Dedifferentiated amniotic fluid mesenchymal stem cell (primary cell): ENCODE data around the gene ZNF300.
"Not testable (repeated sequence)": the region's sequence is repeated elsewhere in the genome, so short reads cannot be mapped to it uniquely, and the experiment has no call there.

Experiments
- DNase-seq: peaks from one replicate; pipeline ENCODE4 v3.0.0-alpha.2; 2016; ENCODE audit errors: extremely low spot score

The ZNF300 gene

DNA sequence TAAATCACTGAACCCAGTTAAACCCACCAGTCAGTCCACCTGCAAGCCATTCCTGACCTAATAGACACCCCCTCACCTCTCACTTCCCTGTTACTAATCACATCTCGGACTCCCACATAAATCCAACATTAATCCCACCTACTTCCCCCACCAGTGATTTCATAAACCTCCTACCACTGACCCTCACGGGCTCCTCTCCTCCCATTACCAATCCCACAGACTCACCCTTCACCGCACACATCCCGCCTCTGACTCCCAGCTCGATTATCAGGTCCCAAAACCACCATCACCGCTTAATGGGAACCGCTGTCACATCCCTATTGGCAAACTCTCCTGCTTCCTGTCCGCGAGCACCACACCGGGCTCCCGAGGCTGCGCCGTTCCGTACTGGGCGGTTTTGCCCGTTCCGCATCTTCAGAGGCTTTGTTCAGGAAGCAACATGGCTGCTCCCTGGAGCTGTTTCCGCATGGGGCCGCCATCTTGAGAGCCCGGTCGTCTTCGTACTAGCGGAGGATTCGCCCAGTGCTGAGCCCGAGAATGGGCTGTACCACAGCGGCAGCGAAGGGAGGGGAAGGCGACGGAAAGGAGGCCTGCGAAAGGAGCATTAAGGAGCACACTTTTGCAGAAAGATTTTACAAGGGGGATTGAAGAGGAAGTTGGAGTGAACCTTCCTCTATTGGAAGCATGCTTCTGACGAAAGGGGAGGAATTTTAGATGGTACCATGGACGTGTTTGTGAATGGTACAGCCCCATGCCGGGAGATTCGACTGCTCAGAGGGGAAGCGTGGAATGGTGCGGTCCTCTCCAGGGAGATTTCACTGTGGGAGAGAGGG is at the start of gene ZNF300:
Gene ZNF300 (minus strand): TSS at position 502 of the 833 bp plus-strand sequence. CDS start 1,825 bp downstream, outside the sequence.
- peak; percentile 82 for DNase-seq

DNA sequence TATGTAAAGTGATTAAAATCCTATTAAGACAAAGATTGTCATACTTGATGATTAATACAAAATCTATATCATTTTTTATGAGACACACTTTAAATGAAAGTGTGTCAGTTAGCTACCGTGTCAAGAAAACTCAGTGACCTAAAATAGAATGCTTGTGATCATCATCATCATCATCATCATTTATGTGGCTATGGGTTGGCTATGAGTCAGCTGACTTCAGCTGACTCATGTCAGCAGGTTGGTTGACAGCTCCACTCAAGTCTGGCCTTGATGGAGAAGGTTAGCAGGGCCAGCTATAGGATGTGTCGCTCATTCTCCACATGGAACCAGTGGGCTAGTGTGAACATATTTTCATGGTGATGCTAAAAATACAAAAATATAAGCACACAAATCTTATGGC is 43.8 kb upstream of the ZNF300 start:
- no peak for DNase-seq

DNA sequence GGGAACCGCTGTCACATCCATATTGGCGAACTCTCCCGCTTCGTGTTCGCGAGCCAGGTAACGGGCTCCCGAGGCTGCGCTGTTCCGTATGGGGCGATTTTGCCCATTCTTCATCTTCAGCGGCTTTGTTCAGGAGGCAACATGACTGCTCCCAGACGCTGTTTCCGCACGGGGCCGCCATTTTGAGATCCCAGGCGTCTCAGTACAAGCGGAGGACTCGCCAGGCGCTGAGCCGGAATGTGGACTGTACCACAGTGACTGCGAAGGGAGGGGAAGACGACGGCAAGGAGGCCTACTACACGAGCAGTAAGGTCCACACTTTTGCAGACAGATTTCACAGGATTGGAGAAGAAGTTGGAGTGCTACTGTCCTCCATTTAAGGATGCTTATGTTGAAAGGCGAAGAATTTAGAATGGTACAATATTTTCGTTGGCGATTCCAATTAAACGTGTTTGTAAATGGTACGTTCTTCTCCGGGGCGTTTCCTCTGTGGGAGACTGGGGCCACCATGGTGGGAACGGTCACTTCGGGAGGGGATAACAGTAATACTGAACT is 41.6 kb upstream of the ZNF300 start:
- DNase-seq, result no peak

DNA sequence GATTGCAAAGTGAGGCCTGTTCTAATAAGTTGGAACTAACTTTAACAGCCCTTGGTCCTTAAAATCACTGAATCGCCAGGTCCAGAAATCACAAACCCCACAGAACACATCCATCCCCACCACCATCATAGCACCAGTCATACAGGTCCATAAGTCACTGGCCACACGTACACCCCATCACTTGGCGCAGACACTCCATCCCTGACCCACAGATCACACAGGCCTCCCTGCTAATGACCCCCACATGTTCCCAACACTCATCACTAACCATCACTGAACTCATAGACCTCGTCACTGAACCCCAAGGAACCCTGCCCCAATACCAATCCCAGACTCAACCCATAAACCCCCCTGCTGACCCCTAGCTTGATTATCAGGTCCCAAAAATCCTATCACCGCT is 41.2 kb upstream of the ZNF300 start:
- no peak for DNase-seq

DNA sequence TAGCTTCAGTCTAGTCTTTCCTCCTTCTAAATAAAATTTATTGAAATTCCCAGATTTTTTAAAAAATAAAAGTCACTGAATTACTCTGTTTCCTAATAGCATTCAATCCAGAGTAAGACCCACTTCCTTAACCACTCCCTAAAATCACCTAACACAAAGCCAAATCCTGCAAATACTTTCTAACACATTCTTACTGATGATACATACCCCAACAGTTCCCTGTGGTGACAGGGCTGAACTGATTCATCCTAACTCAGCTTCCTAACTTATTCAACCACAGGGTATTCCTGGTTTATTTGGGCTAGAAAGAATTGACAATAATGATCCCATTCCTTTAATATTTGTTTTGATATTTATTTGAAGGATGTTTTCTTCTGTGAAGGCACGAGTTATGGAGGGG is 40.7 kb upstream of the ZNF300 start:
- DNase-seq, result no peak

DNA sequence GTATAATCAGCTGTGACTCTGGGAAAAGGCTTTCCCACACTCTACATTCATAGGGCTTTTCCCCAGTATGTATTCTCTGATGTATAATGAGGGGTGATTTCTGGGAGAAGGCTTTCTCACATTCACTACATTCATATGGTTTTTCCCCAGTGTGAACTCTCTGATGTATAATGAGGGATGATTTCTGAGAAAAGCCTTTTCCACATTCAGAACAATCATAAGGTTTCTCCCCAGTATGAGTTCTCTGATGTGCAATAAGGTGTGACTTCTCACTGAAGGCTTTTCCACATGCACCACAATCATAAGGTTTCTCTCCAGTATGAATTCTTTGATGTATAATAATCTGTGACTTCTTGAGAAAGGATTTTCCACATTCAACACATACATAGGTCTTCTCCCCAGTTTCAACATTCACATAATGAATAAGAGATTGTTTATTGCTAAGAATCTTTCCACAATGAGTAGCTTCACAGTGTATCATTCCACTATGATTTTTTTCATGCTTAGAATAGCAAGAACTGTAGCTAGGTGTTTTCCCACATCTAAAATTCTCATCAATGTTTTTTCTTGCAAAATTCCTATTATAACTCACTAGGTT is 26.7 kb upstream of the ZNF300 start:
- no peak for DNase-seq

DNA sequence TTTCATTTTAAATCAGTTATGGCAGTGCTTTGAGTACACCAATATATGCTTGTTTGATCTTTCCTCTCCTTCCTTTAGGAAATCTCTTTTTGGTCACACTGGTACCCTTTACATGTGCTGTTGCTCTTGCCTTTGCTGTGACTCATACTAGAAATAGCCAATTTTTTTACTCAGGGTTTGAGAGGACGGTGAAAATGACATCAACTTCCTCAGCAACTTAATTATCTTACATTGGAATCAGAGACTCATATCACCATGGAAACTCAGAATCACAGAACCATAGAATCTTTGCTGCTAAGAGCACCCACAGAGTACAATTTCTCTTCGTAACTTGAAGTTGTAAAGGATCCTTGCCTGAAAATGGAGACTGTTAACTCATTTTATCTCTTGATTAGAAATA is 13.8 kb upstream of the ZNF300 start:
- DNase-seq, result no peak

DNA sequence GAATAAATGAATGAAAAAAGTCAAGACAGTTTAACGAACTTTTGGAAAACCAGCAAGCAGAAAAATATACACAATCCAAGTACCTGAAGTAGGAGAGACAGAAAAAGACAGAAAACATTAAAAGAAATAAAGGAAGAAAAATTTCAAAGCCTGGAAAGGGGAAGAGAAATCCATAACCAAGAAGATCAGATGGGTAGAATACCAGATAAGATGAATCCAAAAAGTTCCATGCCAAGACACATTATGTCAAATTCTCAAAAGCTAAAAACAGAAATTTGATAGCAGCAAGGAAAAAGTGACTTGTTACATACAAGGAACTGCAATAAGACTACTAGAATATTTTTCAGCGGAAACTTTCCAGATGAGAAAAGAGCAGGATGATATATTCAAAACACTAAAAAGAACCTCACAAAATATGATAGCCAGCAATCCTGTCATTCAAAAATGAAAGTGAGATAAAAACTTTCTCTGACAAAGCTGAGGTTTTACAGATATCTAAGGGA is 7.6 kb upstream of the ZNF300 start:
- no peak for DNase-seq

DNA sequence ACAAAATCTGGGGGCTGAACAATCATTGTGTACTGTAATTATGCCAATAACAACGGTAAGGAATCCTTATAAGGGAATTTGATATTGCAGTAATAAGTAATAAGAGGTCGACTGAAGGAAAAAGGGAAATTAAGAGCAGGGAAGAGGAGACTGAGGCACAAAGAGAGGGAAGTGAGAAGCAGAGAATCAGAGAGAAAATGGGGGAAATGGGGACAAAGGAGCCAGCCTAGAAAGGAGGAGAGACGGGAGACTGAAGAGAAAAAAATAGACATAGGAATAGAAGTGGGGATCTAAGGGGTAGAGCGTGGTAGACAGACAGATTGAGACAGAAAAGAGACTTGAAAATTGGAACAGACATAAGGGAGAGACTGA is 518 bp upstream of the ZNF300 start:
- DNase-seq, result no peak

DNA sequence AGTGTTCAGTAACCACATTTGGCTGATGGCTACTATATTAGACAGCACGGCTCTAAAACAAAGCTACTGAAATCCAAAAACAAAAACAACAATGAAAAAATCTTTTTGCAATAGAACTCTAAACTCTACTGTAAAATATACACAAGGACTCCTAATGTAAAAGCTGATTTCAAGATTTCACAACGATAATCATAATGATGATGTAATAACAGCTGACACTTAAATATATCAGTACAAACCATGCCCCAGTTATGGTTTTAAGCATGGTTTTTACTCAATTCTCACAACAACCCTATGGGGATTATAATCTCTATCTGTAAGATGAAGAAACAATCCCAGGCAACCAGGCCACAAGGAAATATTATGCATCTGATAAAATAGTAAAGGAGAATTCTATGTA is 3.3 kb downstream of the ZNF300 start:
- no peak for DNase-seq

DNA sequence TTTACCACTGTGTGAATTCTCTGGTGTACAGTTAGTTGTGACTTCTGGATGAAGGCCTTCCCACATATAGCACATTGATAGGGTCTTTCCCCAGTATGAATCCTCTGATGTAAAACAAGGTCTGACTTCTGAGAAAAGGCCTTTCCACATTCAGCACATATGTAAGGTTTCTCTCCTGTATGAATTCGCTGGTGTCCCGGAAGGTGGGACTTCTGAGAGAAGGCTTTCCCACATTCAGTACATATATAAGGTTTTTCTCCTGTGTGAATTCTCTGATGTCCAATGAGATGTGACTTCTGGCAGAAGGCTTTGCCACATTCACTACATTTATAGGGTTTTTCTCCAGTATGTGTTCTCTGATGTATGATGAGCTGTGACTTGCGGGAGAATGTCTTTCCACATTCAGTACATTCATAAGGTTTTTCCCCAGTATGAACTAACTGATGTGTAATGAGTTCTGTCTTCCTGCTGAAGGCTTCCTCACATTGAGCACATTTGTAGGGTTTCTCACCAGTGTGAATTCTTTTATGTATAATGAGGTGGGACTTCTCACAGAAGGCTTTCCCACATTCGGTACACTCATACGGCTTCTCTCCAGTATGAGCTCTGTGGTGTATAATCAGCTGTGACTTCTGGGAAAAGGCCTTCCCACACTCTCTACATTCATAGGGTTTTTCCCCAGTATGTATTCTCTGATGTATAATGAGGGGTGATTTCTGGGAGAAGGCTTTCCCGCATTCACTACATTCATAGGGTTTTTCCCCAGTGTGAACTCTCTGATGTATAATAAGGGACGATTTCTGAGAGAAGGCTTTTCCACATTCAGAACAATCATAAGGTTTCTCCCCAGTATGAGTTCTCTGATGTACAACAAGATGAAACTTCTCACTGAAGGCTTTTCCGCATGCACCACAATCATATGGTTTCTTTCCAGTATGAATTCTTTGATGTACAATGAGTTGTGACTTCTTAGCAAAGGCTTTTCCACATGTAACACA is 9.1 kb downstream of the ZNF300 start:
- DNase-seq, result no peak

DNA sequence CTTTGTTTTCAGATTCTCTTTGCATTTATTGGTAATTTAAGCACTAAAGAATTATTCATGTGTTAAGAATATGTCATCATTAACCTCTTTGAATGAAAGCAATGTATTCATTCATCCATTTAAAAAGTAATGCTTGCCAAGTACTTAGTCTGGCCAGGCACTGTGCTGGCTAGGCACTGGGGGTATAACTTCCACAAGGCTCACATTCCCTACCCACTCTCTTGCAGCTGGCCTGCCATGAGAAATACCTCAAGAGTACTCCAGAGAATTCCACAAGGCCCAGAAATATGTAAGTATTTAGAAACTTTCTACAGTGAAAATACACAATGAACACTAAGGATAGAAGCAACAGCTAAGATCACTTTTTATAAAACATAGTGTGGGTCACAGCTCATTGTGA is 25.4 kb downstream of the ZNF300 start:
- DNase-seq, result no peak

DNA sequence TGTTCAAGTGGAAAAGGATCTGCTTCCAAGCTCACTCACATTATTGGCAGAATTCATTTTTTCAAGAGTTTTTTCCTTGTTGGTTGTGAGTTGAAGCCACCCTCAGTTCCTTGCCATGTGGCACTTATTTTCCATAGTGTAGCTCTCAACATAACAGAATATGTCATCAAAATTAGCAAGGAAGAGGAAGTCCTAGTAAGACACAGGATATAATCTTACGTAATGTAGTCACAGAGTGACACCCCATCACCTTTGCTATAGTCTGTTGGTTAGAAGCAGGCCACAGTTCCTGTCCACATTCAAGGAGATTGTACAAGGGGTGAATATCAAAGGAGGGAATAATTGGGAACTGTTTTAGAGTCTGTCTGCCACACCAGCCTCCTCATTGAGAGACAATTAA is 42.7 kb downstream of the ZNF300 start:
- DNase-seq, result no peak

DNA sequence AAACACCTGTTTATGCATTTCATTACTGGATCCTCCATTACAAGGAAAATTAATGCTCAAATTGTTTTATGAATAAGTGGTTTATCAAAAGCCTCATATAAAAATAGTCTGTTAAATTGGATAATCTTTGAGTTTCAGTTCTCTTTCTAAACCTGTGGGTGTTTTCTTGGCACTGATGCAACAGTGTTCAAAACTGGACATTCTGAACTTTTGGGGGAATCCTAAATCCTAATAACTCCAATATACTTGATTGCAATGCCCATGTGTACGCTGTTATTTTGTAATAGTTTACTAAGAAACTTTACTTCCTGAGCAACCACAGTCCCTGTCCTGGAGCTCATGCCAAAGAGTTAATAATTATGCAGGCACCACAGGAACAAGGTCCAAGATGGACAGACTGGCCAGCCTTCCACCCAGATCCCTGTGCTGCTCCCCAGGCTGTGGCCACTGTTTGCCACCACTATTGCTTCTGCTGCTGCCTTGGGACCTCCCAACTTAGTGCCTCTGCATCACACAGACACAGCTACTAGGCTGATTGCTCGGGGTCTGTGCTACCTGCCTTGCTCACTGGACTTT is 44.4 kb downstream of the ZNF300 start:
- no peak for DNase-seq

DNA sequence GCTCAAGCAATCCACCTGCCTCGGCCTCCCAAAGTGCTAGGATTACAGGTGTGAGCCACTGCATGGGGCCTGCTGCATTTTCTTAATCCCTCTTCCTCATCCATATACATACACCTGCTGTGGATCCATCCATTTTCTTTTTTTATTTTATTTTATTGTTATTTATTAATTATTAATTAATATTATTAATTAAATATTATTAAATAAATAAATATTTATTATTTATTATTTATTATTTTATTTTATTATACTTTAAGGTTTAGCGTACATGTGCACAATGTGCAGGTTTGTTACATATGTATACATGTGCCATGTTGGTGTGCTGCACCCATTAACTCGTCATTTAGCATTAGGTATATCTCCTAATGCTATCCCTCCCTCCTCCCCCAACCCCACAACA is 48.1 kb downstream of the ZNF300 start:
- DNase-seq, result not testable (repeated sequence)

DNA sequence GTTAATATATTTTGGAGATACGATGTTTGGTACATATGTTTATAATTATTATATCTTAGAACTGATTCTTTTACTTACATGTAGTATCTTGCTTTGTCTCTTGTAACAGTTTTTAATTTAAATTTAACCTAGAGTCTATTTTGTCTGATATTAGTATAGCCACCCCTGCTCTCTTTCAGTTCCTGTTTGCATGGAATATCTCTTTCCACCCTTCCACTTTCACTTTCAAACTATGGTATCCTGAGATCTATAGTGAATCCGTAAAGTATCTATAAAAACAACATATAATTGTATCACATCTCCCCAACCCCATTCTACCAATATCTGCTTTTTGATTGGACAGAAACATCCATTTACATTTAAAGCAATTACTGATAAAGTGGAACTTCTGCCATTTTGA is 51.2 kb downstream of the ZNF300 start:
- no peak for DNase-seq

DNA sequence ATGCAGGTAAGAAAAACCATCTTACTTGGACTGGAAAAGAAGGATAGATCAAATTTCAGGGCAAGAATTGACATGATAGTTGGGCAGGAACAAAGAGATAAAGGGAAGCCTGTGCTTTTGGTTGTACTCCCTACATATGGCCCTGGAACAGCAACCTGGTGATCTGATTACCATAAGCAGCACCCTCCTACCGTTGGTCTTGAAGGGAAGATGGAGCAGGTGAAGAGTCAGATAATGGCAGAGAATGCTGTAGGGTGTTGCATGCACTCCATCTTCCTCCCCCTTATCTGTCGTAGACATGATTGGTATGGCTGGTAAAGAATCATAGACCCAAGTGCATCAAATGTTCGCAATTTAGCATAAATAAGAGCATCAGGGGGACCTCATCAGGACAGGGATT is 53.7 kb downstream of the ZNF300 start:
- DNase-seq, result no peak

DNA sequence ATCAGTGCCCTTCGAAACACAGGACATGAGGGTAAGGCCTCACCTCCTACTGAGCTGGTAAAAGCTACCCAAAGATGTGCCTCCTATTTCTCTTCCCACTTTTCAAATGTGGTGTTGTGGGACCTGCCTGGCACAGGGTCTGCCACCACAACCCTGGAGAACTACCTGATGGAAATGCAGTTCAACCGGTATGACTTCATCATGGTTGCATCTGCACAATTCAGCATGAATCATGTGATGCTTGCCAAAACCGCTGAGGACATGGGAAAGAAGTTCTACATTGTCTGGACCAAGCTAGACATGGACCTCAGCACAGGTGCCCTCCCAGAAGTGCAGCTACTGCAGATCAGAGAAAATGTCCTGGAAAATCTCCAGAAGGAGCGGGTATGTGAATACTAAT is 56.5 kb downstream of the ZNF300 start:
- no peak for DNase-seq

DNA sequence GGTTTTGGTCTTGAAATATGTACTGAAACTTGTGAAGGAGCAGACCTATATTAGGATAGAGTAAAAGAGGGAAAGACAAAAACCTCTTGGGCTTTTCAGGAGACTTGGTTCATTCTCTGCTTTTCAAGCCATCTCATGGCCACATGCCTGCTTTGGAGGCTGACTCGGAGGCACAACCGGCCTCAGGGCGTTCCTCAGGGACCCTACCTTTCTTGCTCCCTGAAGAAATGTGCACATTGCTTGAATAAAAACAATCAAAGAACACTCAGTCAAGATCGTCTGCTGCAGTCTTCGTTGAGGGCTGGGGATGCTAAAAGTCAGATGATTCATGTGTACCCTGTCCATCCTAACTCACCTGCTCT is 57.5 kb downstream of the ZNF300 start:
- DNase-seq, result no peak

DNA sequence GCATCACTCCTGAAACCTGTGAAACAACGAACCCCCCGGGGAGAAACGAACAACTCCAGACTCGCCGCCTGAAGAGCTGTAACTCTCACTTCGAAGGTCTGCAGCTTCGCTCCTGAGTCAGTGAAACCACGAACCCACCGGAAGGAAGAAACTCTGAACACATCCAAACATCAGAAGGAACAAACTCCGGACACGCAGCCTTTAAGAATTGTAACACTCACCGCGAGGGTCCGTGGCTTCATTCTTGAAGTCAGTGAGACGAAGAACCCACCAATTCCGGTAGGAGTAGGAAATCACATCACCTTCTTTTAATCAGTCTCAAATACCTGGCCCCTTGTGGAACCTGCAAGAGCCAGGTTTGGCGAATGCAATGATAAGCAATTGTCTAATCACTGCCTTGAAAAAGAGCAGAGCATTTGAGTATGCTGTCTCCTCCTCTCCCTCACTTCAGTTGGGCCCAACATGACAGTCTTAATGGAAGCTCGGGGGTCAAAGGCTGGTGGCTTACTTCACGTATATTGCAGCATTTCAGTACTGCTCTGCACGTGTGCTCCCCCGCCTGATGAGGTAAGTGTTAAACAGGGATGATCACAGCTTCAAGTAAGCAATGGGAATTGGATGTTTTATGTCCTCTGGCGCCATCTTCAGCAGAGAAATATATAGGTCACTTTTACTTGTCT is 58.0 kb downstream of the ZNF300 start:
- DNase-seq, result peak; percentile 84

DNA sequence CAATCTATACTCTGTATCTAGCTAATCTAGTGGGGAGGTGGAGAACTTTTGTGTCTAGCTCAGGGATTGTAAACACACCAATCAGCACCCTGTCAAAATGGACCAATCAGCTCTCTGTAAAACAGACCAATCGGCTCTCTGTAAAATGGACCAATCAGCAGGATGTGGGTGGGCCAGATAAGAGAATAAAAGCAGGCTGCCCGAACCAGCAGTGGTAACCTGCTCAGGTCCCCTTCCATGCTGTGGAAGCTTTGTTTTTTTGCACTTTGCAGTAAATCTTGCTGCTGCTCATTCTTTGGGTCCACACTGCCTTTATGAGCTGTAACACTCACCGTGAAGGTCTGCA is 58.5 kb downstream of the ZNF300 start, which contains the start of gene IRGM:
Gene IRGM (plus strand): TSS at position 214 of the 346 bp plus-strand sequence. CDS start 1,603 bp downstream, outside the sequence.
- not testable (repeated sequence) for DNase-seq
